Measurements from ENCODE around the gene MMEL1. TPM values are rescaled to one million over a fixed set of nuclear protein-coding genes. Genes with fewer than 3 reads are reported as not detected.
"Not testable (repeated sequence)": the region's sequence is repeated elsewhere in the genome, so short reads cannot be mapped to it uniquely, and the experiment has no call there.

The MMEL1 gene
- total and polyA plus RNA-seq, 7 experiments from 2014 or later, result 2.0 to 20.5 (median 2.8) TPM

- DNase-seq (no peak), ATAC-seq (no peak)
- peaks cover 0 to 6% (median 0%) of the 10 kb centered on the region in 3 experiments for H3K9me3 ChIP-seq (ENCODE audit: control insufficient read depth in 2 of 3, low read length in 3 of 3)
- Mint-ChIP-seq H3K27ac (peak overlapping the region; percentile 88 to 99 (median 96)), H3K36me3 (peaks cover 0 to 26% (median 4%) of the 10 kb centered on the region in 5 donors), H3K9me3 (peaks cover 0 to 10% (median 3%) of the 10 kb centered on the region in 11 donors), H3K27me3 (no peaks in the 10 kb centered on the region), H3K4me1 (peaks cover 31 to 75% (median 58%) of the 10 kb centered on the region in 7 donors), H3K4me3 (peak overlapping the region; percentile 54 to 84 (median 76))
- intact Hi-C loops (cut with micrococcal nuclease), result loop anchor here (1.0 kb wide), 6 partner anchors 8 to 262 kb away; partner anchors contain the start of genes TNFRSF14 (in 2 of the 2), PANK4 (in 1 of the 2) and PRXL2B (in 1 of the 2)
- H3K4me3 ChIP-seq (ENCODE audit: low read length), result peak overlapping the region; percentile 58
- POLR2A ChIA-PET, result interaction anchor here (0.7 to 12.2 kb wide), 8 partner anchors 8 to 348 kb away, joined by 3 to 253 read pairs (median 5); partner anchors contain the start of genes PANK4, PRXL2B and TNFRSF14
- H3K36me3 ChIP-seq (ENCODE audit: control insufficient read depth in 2 of 3, insufficient read depth in 3 of 3, low read length in 3 of 3), result no peaks in the 10 kb centered on the region
- H3K4me1 ChIP-seq (ENCODE audit: control insufficient read depth in 2 of 2, insufficient read depth in 2 of 2, low read length in 2 of 2), result peaks cover 25 to 40% of the 10 kb centered on the region in 2 donors
- CTCF ChIA-PET, result interaction anchor here (1.0 to 2.6 kb wide), 3 partner anchors 16 to 23 kb away, joined by 3 to 13 read pairs (median 4); partner anchors contain the start of gene TNFRSF14
- H3K27me3 ChIP-seq (ENCODE audit: control insufficient read depth in 2 of 2, insufficient read depth in 2 of 2, low read length in 2 of 2), result no peaks in the 10 kb centered on the region
- H3K27ac ChIP-seq (ENCODE audit: low read depth, low read length), result peak overlapping the region; percentile 98
Measured at GRCh38 chr1:2578758-2579118, 54.1 kb downstream of the MMEL1 start.

GRCh38 chr1:2577565-2578075 lies 55.2 kb downstream of the MMEL1 start:
- peak overlapping the region; percentile 88 to 99 (median 96) for H3K27ac Mint-ChIP-seq
- peaks cover 3 to 20% (median 9%) of the 10 kb centered on the region in 11 donors for H3K9me3 Mint-ChIP-seq
- H3K27me3 Mint-ChIP-seq; H3K9me3 ChIP-seq (ENCODE audit: control insufficient read depth in 2 of 3, low read length in 3 of 3); H3K36me3 ChIP-seq (ENCODE audit: control insufficient read depth in 2 of 3, insufficient read depth in 3 of 3, low read length in 3 of 3); H3K27me3 ChIP-seq (ENCODE audit: control insufficient read depth in 2 of 2, insufficient read depth in 2 of 2, low read length in 2 of 2): not testable (repeated sequence)
- peak overlapping the region; percentile 98 for H3K27ac ChIP-seq (ENCODE audit: low read depth, low read length)
- H3K4me3 ChIP-seq (ENCODE audit: low read length), result peak overlapping the region; percentile 58
- POLR2A ChIA-PET, result interaction anchor here (0.7 to 12.2 kb wide), 8 partner anchors 9 to 768 kb away, joined by 3 to 253 read pairs (median 5); partner anchors contain the start of genes PANK4, PRXL2B and TNFRSF14
- peaks cover 30 to 72% (median 59%) of the 10 kb centered on the region in 7 donors for H3K4me1 Mint-ChIP-seq
- peaks cover 0 to 34% (median 8%) of the 10 kb centered on the region in 5 donors for H3K36me3 Mint-ChIP-seq
- intact Hi-C loops (cut with micrococcal nuclease), result loop anchor here (1.0 kb wide), 7 partner anchors 8 to 263 kb away; partner anchors contain the start of genes TNFRSF14 (in 2 of the 2), PANK4 (in 1 of the 2) and PRXL2B (in 1 of the 2)
- H3K4me1 ChIP-seq (ENCODE audit: control insufficient read depth in 2 of 2, insufficient read depth in 2 of 2, low read length in 2 of 2), result peaks cover 20 to 33% of the 10 kb centered on the region in 2 donors
- DNase-seq, result peak in 4 of 9 donors; percentile 23 to 72 (median 31)
- peak overlapping the region; percentile 54 to 84 (median 78) for H3K4me3 Mint-ChIP-seq
- ATAC-seq, result peak; percentile 46
- CTCF ChIA-PET, result interaction anchor here (0.6 to 2.6 kb wide), 4 partner anchors 15 to 847 kb away, joined by 3 to 13 read pairs (median 5); partner anchors contain the start of gene TNFRSF14

GRCh38 chr1:2575801-2576663 lies 56.8 kb downstream of the MMEL1 start:
- H3K4me3 Mint-ChIP-seq, result peak overlapping the region in 3 of 10 donors; percentile 25 to 76 (median 35)
- H3K27me3 Mint-ChIP-seq, result no peaks in the 10 kb centered on the region
- H3K4me1 ChIP-seq (ENCODE audit: control insufficient read depth in 2 of 2, insufficient read depth in 2 of 2, low read length in 2 of 2), result peaks cover 20 to 33% of the 10 kb centered on the region in 2 donors
- peaks cover 0 to 30% (median 8%) of the 10 kb centered on the region in 5 donors for H3K36me3 Mint-ChIP-seq
- H3K27ac ChIP-seq (ENCODE audit: low read depth, low read length), result peak overlapping the region; percentile 8
- ChIA-PET POLR2A (interaction anchor here (3.8 to 12.2 kb wide), 2 partner anchors 14 to 17 kb away, joined by 27 to 253 read pairs; partner anchors contain the start of gene TNFRSF14), CTCF (interaction anchor here (2.6 kb wide), 1 partner anchor 20 kb away, joined by 13 read pairs; the partner anchor contains the start of gene TNFRSF14)
- DNase-seq (no peak), ATAC-seq (no peak)
- intact Hi-C loops (cut with micrococcal nuclease), result no loop called here
- peaks cover 0 to 8% (median 0%) of the 10 kb centered on the region in 3 experiments for H3K9me3 ChIP-seq (ENCODE audit: control insufficient read depth in 2 of 3, low read length in 3 of 3)
- no peaks in the 10 kb centered on the region for H3K36me3 ChIP-seq (ENCODE audit: control insufficient read depth in 2 of 3, insufficient read depth in 3 of 3, low read length in 3 of 3)
- no peaks in the 10 kb centered on the region for H3K27me3 ChIP-seq (ENCODE audit: control insufficient read depth in 2 of 2, insufficient read depth in 2 of 2, low read length in 2 of 2)
- H3K9me3 Mint-ChIP-seq, result peaks cover 3 to 23% (median 8%) of the 10 kb centered on the region in 11 donors
- peak overlapping the region in 7 of 9 donors; percentile 43 to 96 (median 62) for H3K27ac Mint-ChIP-seq
- H3K4me1 Mint-ChIP-seq, result peaks cover 23 to 59% (median 48%) of the 10 kb centered on the region in 7 donors
- H3K4me3 ChIP-seq (ENCODE audit: low read length), result no peak overlapping the region

GRCh38 chr1:2574350-2574749 lies 58.5 kb downstream of the MMEL1 start:
- Mint-ChIP-seq H3K27ac (no peak overlapping the region), H3K4me1 (peaks cover 20 to 45% (median 35%) of the 10 kb centered on the region in 7 donors), H3K36me3 (peaks cover 0 to 36% (median 8%) of the 10 kb centered on the region in 5 donors), H3K27me3 (no peaks in the 10 kb centered on the region), H3K9me3 (peaks cover 3 to 25% (median 8%) of the 10 kb centered on the region in 11 donors), H3K4me3 (no peak overlapping the region)
- Histone ChIP-seq H3K27ac (ENCODE audit: low read depth, low read length) (no peak overlapping the region), H3K36me3 (ENCODE audit: control insufficient read depth in 2 of 3, insufficient read depth in 3 of 3, low read length in 3 of 3) (no peaks in the 10 kb centered on the region), H3K9me3 (ENCODE audit: control insufficient read depth in 2 of 3, low read length in 3 of 3) (peaks cover 0 to 8% (median 0%) of the 10 kb centered on the region in 3 experiments), H3K27me3 (ENCODE audit: control insufficient read depth in 2 of 2, insufficient read depth in 2 of 2, low read length in 2 of 2) (no peaks in the 10 kb centered on the region), H3K4me1 (ENCODE audit: control insufficient read depth in 2 of 2, insufficient read depth in 2 of 2, low read length in 2 of 2) (peaks cover 20% of the 10 kb centered on the region in 2 donors), H3K4me3 (ENCODE audit: low read length) (no peak overlapping the region)
- CTCF ChIA-PET, result no interaction called here
- intact Hi-C loops (cut with micrococcal nuclease), result no loop called here
- POLR2A ChIA-PET, result interaction anchor here (1.0 to 4.8 kb wide), 3 partner anchors 10 to 13 kb away, joined by 3 to 27 read pairs (median 26); partner anchors contain the start of gene PRXL2B
- no peak for ATAC-seq
- no peak for DNase-seq

- H3K36me3 ChIP-seq (ENCODE audit: control insufficient read depth in 2 of 3, insufficient read depth in 3 of 3, low read length in 3 of 3), result no peaks in the 10 kb centered on the region
- Mint-ChIP-seq H3K9me3 (peaks cover 3 to 25% (median 8%) of the 10 kb centered on the region in 11 donors), H3K27me3 (no peaks in the 10 kb centered on the region), H3K4me1 (peaks cover 15 to 37% (median 25%) of the 10 kb centered on the region in 7 donors), H3K4me3 (no peak overlapping the region), H3K36me3 (peaks cover 0 to 31% (median 5%) of the 10 kb centered on the region in 5 donors), H3K27ac (peak overlapping the region in 2 of 9 donors; percentile 48 to 76)
- H3K4me1 ChIP-seq (ENCODE audit: control insufficient read depth in 2 of 2, insufficient read depth in 2 of 2, low read length in 2 of 2), result peaks cover 12 to 13% of the 10 kb centered on the region in 2 donors
- ChIA-PET POLR2A (interaction anchor here (1.0 to 4.8 kb wide), 3 partner anchors 11 to 14 kb away, joined by 3 to 27 read pairs (median 26); partner anchors contain the start of gene PRXL2B), CTCF (no interaction called here)
- no peaks in the 10 kb centered on the region for H3K27me3 ChIP-seq (ENCODE audit: control insufficient read depth in 2 of 2, insufficient read depth in 2 of 2, low read length in 2 of 2)
- H3K27ac ChIP-seq (ENCODE audit: low read depth, low read length), result no peak overlapping the region
- no peak overlapping the region for H3K4me3 ChIP-seq (ENCODE audit: low read length)
- H3K9me3 ChIP-seq (ENCODE audit: control insufficient read depth in 2 of 3, low read length in 3 of 3), result peaks cover 0 to 8% (median 0%) of the 10 kb centered on the region in 3 experiments
- DNase-seq, result no peak
- intact Hi-C loops (cut with micrococcal nuclease), result no loop called here
- ATAC-seq, result no peak
Measured at GRCh38 chr1:2573250-2573920, 59.4 kb downstream of the MMEL1 start.
